ENCODE data around the gene GTSF1L. TPM values are rescaled to one million over a fixed set of nuclear protein-coding genes. Genes with fewer than 3 reads are reported as not detected.

GTSF1L gene
- total RNA-seq, 1 donor from 2014 or later, result not detected

- DNase-seq, result no peak
Measured at GRCh38 chr20:43746344-43747137, 19.7 kb upstream of the GTSF1L start.

GRCh38 chr20:43744966-43745730, 18.3 kb upstream of the GTSF1L start:
- DNase-seq, result peak; percentile 87

GRCh38 chr20:43744151-43744611, 17.4 kb upstream of the GTSF1L start:
- no peak for DNase-seq

GRCh38 chr20:43740642-43741041, 13.8 kb upstream of the GTSF1L start:
- DNase-seq, result no peak

GRCh38 chr20:43739148-43739749, 12.4 kb upstream of the GTSF1L start:
- DNase-seq, result peak; percentile 62

- no peak for DNase-seq
Measured at GRCh38 chr20:43737925-43738324, 11.1 kb upstream of the GTSF1L start.

- DNase-seq, result no peak
Measured at GRCh38 chr20:43736588-43737158, 9.9 kb upstream of the GTSF1L start.

GRCh38 chr20:43731927-43732326, 5.1 kb upstream of the GTSF1L start:
- DNase-seq, result no peak

GRCh38 chr20:43731469-43731868, 4.7 kb upstream of the GTSF1L start:
- no peak for DNase-seq

- DNase-seq, result no peak
Measured at GRCh38 chr20:43728686-43729255, 2.0 kb upstream of the GTSF1L start.

- no peak for DNase-seq
Measured at GRCh38 chr20:43727980-43728590, 1.3 kb upstream of the GTSF1L start.

GRCh38 chr20:43726333-43726732, 469 bp downstream of the GTSF1L start:
- no peak for DNase-seq

- peak; percentile 20 for DNase-seq
Measured at GRCh38 chr20:43725666-43726065, 1.1 kb downstream of the GTSF1L start.

GRCh38 chr20:43724383-43724782, 2.4 kb downstream of the GTSF1L start:
- DNase-seq, result no peak

GRCh38 chr20:43723735-43724134, 3.1 kb downstream of the GTSF1L start:
- no peak for DNase-seq

- peak; percentile 47 for DNase-seq
Measured at GRCh38 chr20:43723186-43723585, 3.6 kb downstream of the GTSF1L start.

- DNase-seq, result no peak
Measured at GRCh38 chr20:43722153-43722505, 4.7 kb downstream of the GTSF1L start.

- peak; percentile 89 for DNase-seq
Measured at GRCh38 chr20:43721429-43722152, 5.2 kb downstream of the GTSF1L start.

- DNase-seq, result no peak
Measured at GRCh38 chr20:43721097-43721428, 5.7 kb downstream of the GTSF1L start.

- no peak for DNase-seq
Measured at GRCh38 chr20:43720007-43720406, 6.8 kb downstream of the GTSF1L start.

- no peak for DNase-seq
Measured at GRCh38 chr20:43717616-43717995, 9.2 kb downstream of the GTSF1L start.

All from tongue (tissue), 2 donors.